GM10248 (cell line): ENCODE results near the gene PEPD.

Experiments
- CTCF ChIA-PET: fragments of 300-600 bp; sonication (Branson Sonifier 250); formaldehyde crosslinking; extraction: SDS; loops from one replicate; lab custom pipeline; 2021; ENCODE audit warnings: antibody characterized with exemption; lab: Yijun Ruan, JAX
- POLR2A ChIA-PET: fragments of 350-650 bp; sonication (Branson Sonifier 250); formaldehyde crosslinking; extraction: SDS; loops from one replicate; lab custom pipeline; 2020; ENCODE audit warnings: antibody characterized with exemption; lab: Yijun Ruan, JAX
- DNase-seq: peaks from one replicate; pipeline ENCODE4 v3.0.0; 2012; ENCODE audit errors: extremely low spot score
- CTCF ChIP-seq: IDR thresholded peaks from 2 replicates; pipeline ENCODE4 v1.5.1; 2012; ENCODE audit warnings: mild to moderate bottlenecking, low read depth; ENCODE audit errors: extremely low read depth, missing control alignments, control extremely low read depth

PEPD gene

DNA sequence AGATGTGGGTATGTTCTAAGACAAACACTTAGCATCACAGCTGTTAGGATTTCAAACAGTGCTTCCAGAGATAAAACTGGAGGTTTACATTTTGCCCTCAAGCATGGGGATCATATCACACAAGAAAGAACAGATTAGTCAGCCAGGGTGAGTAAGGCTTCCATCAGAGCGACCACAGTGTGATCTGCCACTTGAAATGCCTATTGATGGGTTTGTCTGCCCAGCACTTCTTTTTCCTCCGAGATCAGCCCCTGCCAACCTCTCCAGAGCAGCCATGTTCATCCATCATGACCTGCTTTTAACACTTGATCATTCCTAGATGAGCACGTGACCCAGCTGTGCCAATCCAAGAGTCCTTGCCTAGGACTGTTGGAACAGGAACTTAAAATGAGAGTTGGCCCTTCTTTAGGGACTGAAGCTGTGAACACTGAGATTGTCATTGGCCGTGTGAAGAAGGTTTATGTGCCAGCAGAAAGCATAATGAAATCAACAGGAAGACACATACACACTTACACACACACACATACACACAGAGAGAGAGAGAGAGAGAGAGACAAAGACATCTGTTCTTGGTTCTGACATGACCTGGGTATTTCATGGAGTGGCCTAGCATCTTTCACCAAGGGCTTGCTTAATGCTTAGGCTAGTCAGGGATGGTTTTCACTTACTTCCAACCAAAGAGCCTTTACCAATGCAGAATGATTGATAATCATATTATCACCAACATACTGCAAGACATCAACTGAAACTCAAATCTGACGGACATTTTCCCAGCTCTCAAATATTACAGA is 153.3 kb downstream of the PEPD start:
- ChIA-PET POLR2A (no interaction called here), CTCF (interaction anchor here (1.0 to 1.9 kb wide), 4 partner anchors 9 to 410 kb away, joined by 3 to 5 read pairs (median 4); no protein-coding TSS in a partner anchor)
- no peak for TF ChIP-seq CTCF
- DNase-seq, result no peak

GRCh38 chr19:33366897-33367296 is 154.7 kb downstream of the PEPD start:
- POLR2A ChIA-PET, result no interaction called here
- no peak for TF ChIP-seq CTCF
- CTCF ChIA-PET, result interaction anchor here (1.0 kb wide), 1 partner anchor 17 kb away, joined by 3 read pairs; no protein-coding TSS in a partner anchor
- DNase-seq, result no peak

- CTCF ChIA-PET, result no interaction called here
- no peak for DNase-seq
- POLR2A ChIA-PET, result no interaction called here
- TF ChIP-seq CTCF, result no peak
These were observed 155.5 kb downstream of the PEPD start for GRCh38 chr19:33366127-33366526.

GRCh38 chr19:33365691-33366090 is 155.9 kb downstream of the PEPD start:
- ChIA-PET POLR2A (no interaction called here), CTCF (no interaction called here)
- DNase-seq, result no peak
- no peak for TF ChIP-seq CTCF

GRCh38 chr19:33363476-33363875 is 158.1 kb downstream of the PEPD start:
- ChIA-PET CTCF (interaction anchor here (1.0 to 1.1 kb wide), 2 partner anchors 13 to 25 kb away, joined by 3 read pairs; no protein-coding TSS in a partner anchor), POLR2A (no interaction called here)
- no peak for DNase-seq
- TF ChIP-seq CTCF, result no peak

- no peak for DNase-seq
- POLR2A ChIA-PET, result no interaction called here
- no peak for TF ChIP-seq CTCF
- CTCF ChIA-PET, result interaction anchor here (1.0 to 1.4 kb wide), 3 partner anchors 14 to 53 kb away, joined by 3 to 6 read pairs (median 3); no protein-coding TSS in a partner anchor
These were observed 158.9 kb downstream of the PEPD start for GRCh38 chr19:33362508-33363228.
